HG03039 (cell line): Measurements from ENCODE around the gene DLEU7.

ENCODE experiments used
- ATAC-seq: cut with Tn5 transposase; IDR thresholded peaks from one replicate; pipeline ENCODE4 v1.9.1; 2021; ENCODE audit warnings: mild to moderate bottlenecking, moderate library complexity; ENCODE audit not compliant: unreplicated experiment

The DLEU7 gene

GRCh38 chr13:50843257-50844083 is at the start of gene DLEU7:
TSS of gene DLEU7 (minus strand) at chr13:50843692. CDS start at chr13:50843646, 46 bp downstream.
- ATAC-seq, result no peak

- no peak for ATAC-seq
These were observed 48.9 kb upstream of the DLEU7 start for GRCh38 chr13:50892210-50892944.

GRCh38 chr13:50891206-50891605 is 47.7 kb upstream of the DLEU7 start:
- ATAC-seq, result no peak

- no peak for ATAC-seq
These were observed 45.8 kb upstream of the DLEU7 start for GRCh38 chr13:50889317-50889716.

GRCh38 chr13:50888362-50888761 is 44.9 kb upstream of the DLEU7 start:
- no peak for ATAC-seq

- no peak for ATAC-seq
These were observed 43.7 kb upstream of the DLEU7 start for GRCh38 chr13:50887151-50887550.

GRCh38 chr13:50884265-50884664 is 40.8 kb upstream of the DLEU7 start:
- ATAC-seq, result no peak

- ATAC-seq, result no peak
These were observed 40.2 kb upstream of the DLEU7 start for GRCh38 chr13:50883728-50884127.

- no peak for ATAC-seq
These were observed 39.4 kb upstream of the DLEU7 start for GRCh38 chr13:50882816-50883435.

- ATAC-seq, result no peak
These were observed 30.5 kb upstream of the DLEU7 start for GRCh38 chr13:50873991-50874390.

GRCh38 chr13:50873467-50873866 is 30.0 kb upstream of the DLEU7 start:
- no peak for ATAC-seq

GRCh38 chr13:50871405-50871804 is 27.9 kb upstream of the DLEU7 start:
- no peak for ATAC-seq

- ATAC-seq, result no peak
These were observed 24.1 kb upstream of the DLEU7 start for GRCh38 chr13:50867637-50867945.

- no peak for ATAC-seq
These were observed 23.5 kb upstream of the DLEU7 start for GRCh38 chr13:50866817-50867636.

- ATAC-seq, result no peak
These were observed 21.0 kb upstream of the DLEU7 start for GRCh38 chr13:50864492-50864891.

GRCh38 chr13:50855681-50856080 is 12.2 kb upstream of the DLEU7 start:
- ATAC-seq, result no peak

GRCh38 chr13:50850445-50850844 is 7.0 kb upstream of the DLEU7 start:
- no peak for ATAC-seq

GRCh38 chr13:50847501-50847900 is 4.0 kb upstream of the DLEU7 start:
- no peak for ATAC-seq

GRCh38 chr13:50846861-50847475 is 3.5 kb upstream of the DLEU7 start:
- no peak for ATAC-seq

- no peak for ATAC-seq
These were observed 1.7 kb upstream of the DLEU7 start for GRCh38 chr13:50845211-50845610.
